SJSA1 (cell line): ENCODE measurements around the gene WDR77. TPM values are rescaled to one million over a fixed set of nuclear protein-coding genes. Genes with fewer than 3 reads are reported as not detected.

Experiments
- DNase-seq, 2 experiments: peaks; one replicate each; pipeline ENCODE4 v3.0.0-alpha.2; 2015 to 2020; ENCODE audit warnings: low spot score in 2 of 2, low read depth in 1 of 2
- H3K27ac ChIP-seq: fragments of 250-450 bp; sonication (Bioruptor Pico); 2 replicates; pipeline ENCODE4 v1.5.1; 2020; ENCODE audit warnings: mild to moderate bottlenecking, moderate library complexity
- H3K27me3 ChIP-seq: fragments of 250-450 bp; sonication (Bioruptor Pico); replicated peaks from 2 replicates; pipeline ENCODE4 v1.5.1; 2020; ENCODE audit warnings: mild to moderate bottlenecking, moderate library complexity
- H3K36me3 ChIP-seq: fragments of 250-450 bp; sonication (Bioruptor Pico); 2 replicates; pipeline ENCODE4 v1.5.1; 2020; ENCODE audit warnings: mild to moderate bottlenecking
- H3K4me1 ChIP-seq: fragments of 250-450 bp; sonication (Bioruptor Pico); replicated peaks from 2 replicates; pipeline ENCODE4 v1.6.1; 2021; ENCODE audit warnings: mild to moderate bottlenecking
- H3K4me3 ChIP-seq: fragments of 250-450 bp; sonication (Bioruptor Pico); 2 replicates; pipeline ENCODE4 v1.5.1; 2020; ENCODE audit warnings: mild to moderate bottlenecking
- H3K9me3 ChIP-seq: fragments of 250-450 bp; sonication (Bioruptor Pico); replicated peaks from 2 replicates; pipeline ENCODE4 v1.5.1; 2020; ENCODE audit warnings: mild to moderate bottlenecking
- total RNA-seq: library from RNA; depleted of rRNA; stranded (reverse); fragments of >200 nt; shearing (Covaris generic); gene quantifications from 2 replicates; pipeline ENCODE4 v1.2.3, GENCODE V29; 2014; rRNA removed

WDR77 gene
- total RNA-seq = 47.7 and 50.4 TPM in 2 replicates

GRCh38 chr1:111448918-111449702 lies at the start of gene WDR77, which contains the start of gene ATP5PB:
Gene WDR77 (minus strand): TSS chr1:111449256. CDS start chr1:111449169, 87 bp downstream.
Gene ATP5PB (plus strand): TSS chr1:111449464. CDS start chr1:111449542, 78 bp downstream.
- Histone ChIP-seq H3K4me3 (peak within 1 kb of the TSS; percentile 55), H3K27me3 (no peaks in the 10 kb centered on the region), H3K4me1 (peaks cover 14% of the 10 kb centered on the region; the same call in 1 of the 2 replicates), H3K36me3 (peaks cover 77% of the 10 kb centered on the region), H3K27ac (peak within 1 kb of the TSS; percentile 42), H3K9me3 (no peaks in the 10 kb centered on the region)
- DNase-seq = peak; percentile 97

- Histone ChIP-seq H3K27me3 (0 out of 2 replicates have a peak, but pooled peaks cover 4% of the 10 kb centered on the region), H3K27ac (no peak overlapping the region), H3K9me3 (no peaks in the 10 kb centered on the region), H3K4me1 (0 out of 2 replicates have a peak, but pooled peaks cover 6% of the 10 kb centered on the region), H3K4me3 (no peak overlapping the region), H3K36me3 (no peaks in the 10 kb centered on the region)
- no peak for DNase-seq
Measured at GRCh38 chr1:111497592-111497991, 48.5 kb upstream of the WDR77 start.

DNA sequence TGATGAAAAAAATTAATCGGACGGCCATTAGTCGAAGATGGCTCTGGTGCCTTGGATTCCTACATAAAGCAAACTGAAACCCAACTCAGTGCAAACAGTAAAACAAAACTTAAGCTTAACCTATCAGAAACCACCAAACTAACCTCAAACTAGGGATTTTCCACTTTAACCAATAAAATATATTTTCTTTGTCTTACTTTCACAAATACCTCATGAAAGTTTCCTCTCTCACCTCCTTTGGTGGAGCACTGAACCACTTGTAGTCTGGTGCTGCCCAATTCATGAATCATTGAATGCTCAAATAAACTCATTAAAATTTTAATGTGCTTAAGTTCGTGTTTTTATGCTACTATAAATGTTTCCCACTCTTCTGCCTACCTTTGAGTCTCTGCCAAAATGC lies 47.3 kb upstream of the WDR77 start:
- no peak for DNase-seq
- H3K27me3 ChIP-seq = 0 out of 2 replicates have a peak, but pooled peaks cover 4% of the 10 kb centered on the region
- no peaks in the 10 kb centered on the region for H3K36me3 ChIP-seq
- H3K4me1 ChIP-seq = 0 out of 2 replicates have a peak, but pooled peaks cover 6% of the 10 kb centered on the region
- no peak overlapping the region for H3K4me3 ChIP-seq
- H3K9me3 ChIP-seq = no peaks in the 10 kb centered on the region
- H3K27ac ChIP-seq = no peak overlapping the region

DNA sequence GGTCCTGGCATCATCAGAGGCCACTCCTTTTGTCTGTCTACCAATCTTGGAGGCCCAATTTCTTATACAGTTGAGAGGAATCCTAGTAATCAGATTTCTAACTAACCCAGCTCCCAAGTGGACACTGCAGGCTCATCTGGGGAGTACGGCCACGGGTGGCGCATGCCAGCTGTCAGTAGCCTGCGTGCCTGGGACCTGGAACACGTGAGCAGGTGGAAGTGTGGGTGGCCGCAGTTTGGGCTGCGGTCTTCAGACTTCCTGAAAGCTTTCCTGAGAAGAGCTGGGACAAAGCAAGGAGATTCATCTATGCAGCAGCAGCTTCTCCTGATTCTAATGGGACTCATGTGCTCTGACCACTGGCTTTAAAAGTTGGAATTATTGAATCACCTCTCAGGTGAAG lies 42.0 kb upstream of the WDR77 start:
- H3K27me3 ChIP-seq = 0 out of 2 replicates have a peak, but pooled peaks cover 4% of the 10 kb centered on the region
- no peaks in the 10 kb centered on the region for H3K9me3 ChIP-seq
- H3K36me3 ChIP-seq = no peaks in the 10 kb centered on the region
- H3K27ac ChIP-seq = no peak overlapping the region
- H3K4me1 ChIP-seq = no peaks in the 10 kb centered on the region
- H3K4me3 ChIP-seq = no peak overlapping the region
- DNase-seq = no peak

DNA sequence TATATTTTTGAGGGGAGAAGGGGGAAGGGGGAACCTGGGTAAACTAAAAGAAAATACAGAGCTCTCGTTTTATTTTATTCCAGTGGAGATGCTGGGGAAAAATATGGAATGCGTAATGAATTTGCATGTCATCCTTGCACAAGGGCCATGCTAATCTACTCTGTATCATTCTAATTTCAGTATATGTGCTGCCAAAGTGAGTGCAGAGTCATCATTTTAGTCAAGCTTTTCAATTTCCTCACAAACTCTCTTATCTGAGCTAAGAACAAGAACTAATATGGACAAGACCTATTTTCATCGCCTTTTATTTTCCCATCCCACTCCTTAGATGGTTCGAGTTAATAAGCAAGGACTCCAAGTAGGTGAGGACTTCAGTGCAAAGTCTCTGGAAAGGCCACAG lies 41.2 kb upstream of the WDR77 start:
- Histone ChIP-seq H3K4me1 (no peaks in the 10 kb centered on the region), H3K27ac (no peak overlapping the region), H3K4me3 (no peak overlapping the region), H3K9me3 (no peaks in the 10 kb centered on the region), H3K36me3 (no peaks in the 10 kb centered on the region), H3K27me3 (0 out of 2 replicates have a peak, but pooled peaks cover 4% of the 10 kb centered on the region)
- no peak for DNase-seq

- Histone ChIP-seq H3K4me1 (no peaks in the 10 kb centered on the region), H3K27ac (no peak overlapping the region), H3K4me3 (no peak overlapping the region), H3K9me3 (no peaks in the 10 kb centered on the region), H3K27me3 (0 out of 2 replicates have a peak, but pooled peaks cover under 1% of the 10 kb centered on the region), H3K36me3 (no peaks in the 10 kb centered on the region)
- no peak for DNase-seq
Measured at GRCh38 chr1:111489604-111490003, 40.5 kb upstream of the WDR77 start.

DNA sequence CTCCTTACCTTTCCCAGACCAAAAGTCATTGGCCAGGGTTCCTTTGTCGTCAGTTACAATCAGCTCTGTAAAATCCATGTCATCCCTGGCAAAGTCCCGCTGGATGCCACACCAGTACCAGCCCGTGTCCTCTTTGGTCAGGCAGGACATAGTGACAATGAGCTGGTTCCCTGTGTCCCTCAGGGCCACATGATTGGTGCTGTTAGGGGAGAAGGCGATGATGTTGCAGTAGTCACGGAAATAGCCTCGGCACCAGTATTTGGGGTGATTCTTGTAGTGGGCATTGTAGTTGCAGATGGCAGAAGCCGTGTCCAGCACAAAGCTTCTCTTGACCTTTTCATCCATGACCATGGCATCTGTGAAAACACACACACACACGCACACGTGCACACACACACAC lies 39.6 kb upstream of the WDR77 start:
- H3K27me3 ChIP-seq = no peaks in the 10 kb centered on the region
- no peak overlapping the region for H3K4me3 ChIP-seq
- no peaks in the 10 kb centered on the region for H3K9me3 ChIP-seq
- H3K4me1 ChIP-seq = no peaks in the 10 kb centered on the region
- no peak for DNase-seq
- H3K27ac ChIP-seq = no peak overlapping the region
- no peaks in the 10 kb centered on the region for H3K36me3 ChIP-seq

GRCh38 chr1:111487133-111487532 lies 38.1 kb upstream of the WDR77 start:
- H3K36me3 ChIP-seq = no peaks in the 10 kb centered on the region
- no peaks in the 10 kb centered on the region for H3K4me1 ChIP-seq
- H3K27me3 ChIP-seq = no peaks in the 10 kb centered on the region
- no peaks in the 10 kb centered on the region for H3K9me3 ChIP-seq
- no peak overlapping the region for H3K4me3 ChIP-seq
- no peak overlapping the region for H3K27ac ChIP-seq
- DNase-seq = no peak

GRCh38 chr1:111486431-111486830 lies 37.4 kb upstream of the WDR77 start:
- Histone ChIP-seq H3K4me3 (no peak overlapping the region), H3K36me3 (no peaks in the 10 kb centered on the region), H3K27me3 (no peaks in the 10 kb centered on the region), H3K27ac (no peak overlapping the region), H3K9me3 (no peaks in the 10 kb centered on the region), H3K4me1 (no peaks in the 10 kb centered on the region)
- DNase-seq = no peak

- DNase-seq = no peak
- no peak overlapping the region for H3K27ac ChIP-seq
- H3K4me3 ChIP-seq = no peak overlapping the region
- no peaks in the 10 kb centered on the region for H3K4me1 ChIP-seq
- no peaks in the 10 kb centered on the region for H3K36me3 ChIP-seq
- H3K9me3 ChIP-seq = no peaks in the 10 kb centered on the region
- H3K27me3 ChIP-seq = no peaks in the 10 kb centered on the region
Measured at GRCh38 chr1:111484391-111485026, 35.5 kb upstream of the WDR77 start.

- no peaks in the 10 kb centered on the region for H3K9me3 ChIP-seq
Measured at GRCh38 chr1:111483876-111484275, 34.8 kb upstream of the WDR77 start.

DNA sequence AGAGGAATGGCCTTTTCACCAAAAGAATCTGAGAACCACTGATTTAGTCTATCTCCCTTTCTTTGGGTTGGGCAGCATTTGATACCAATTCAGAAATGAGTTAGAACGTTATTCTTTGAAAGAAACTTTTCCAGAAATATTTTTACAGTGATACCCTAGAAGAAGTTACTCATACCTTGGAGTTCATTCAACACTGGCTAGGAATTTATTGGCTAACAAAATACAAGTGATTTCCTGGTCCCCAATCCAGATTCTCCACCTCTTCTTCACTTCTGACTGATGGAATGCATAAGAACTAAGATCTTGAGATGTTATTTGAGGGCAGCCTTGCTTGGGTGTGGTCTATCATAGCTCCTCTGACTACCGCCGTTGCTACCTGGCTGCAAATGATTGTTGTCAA lies 34.1 kb upstream of the WDR77 start:
- no peaks in the 10 kb centered on the region for H3K9me3 ChIP-seq
- no peak for DNase-seq
- no peaks in the 10 kb centered on the region for H3K27me3 ChIP-seq
- H3K36me3 ChIP-seq = no peaks in the 10 kb centered on the region
- no peak overlapping the region for H3K4me3 ChIP-seq
- H3K4me1 ChIP-seq = no peaks in the 10 kb centered on the region
- H3K27ac ChIP-seq = no peak overlapping the region

More at GRCh38 chr1:111483876-111484275, 34.8 kb upstream of the WDR77 start:
- Histone ChIP-seq H3K27ac (no peak overlapping the region), H3K27me3 (no peaks in the 10 kb centered on the region), H3K4me1 (no peaks in the 10 kb centered on the region), H3K36me3 (no peaks in the 10 kb centered on the region), H3K4me3 (no peak overlapping the region)
- no peak for DNase-seq

- no peaks in the 10 kb centered on the region for H3K4me1 ChIP-seq
- H3K27me3 ChIP-seq = no peaks in the 10 kb centered on the region
- no peak overlapping the region for H3K27ac ChIP-seq
- H3K36me3 ChIP-seq = no peaks in the 10 kb centered on the region
- peak; percentile 52 to 66 for DNase-seq
- H3K4me3 ChIP-seq = no peak overlapping the region
- H3K9me3 ChIP-seq = no peaks in the 10 kb centered on the region
Measured at GRCh38 chr1:111481387-111482221, 32.5 kb upstream of the WDR77 start.
